Activated CD8-positive, alpha-beta memory T cell treated with anti-CD3 and anti-CD28 coated beads, Interleukin-2, amount 50 U/mL, for 24 hours (primary cell): ENCODE data around the gene AOC1.
"Not testable (repeated sequence)": the region's sequence is repeated elsewhere in the genome, so short reads cannot be mapped to it uniquely, and the experiment has no call there.

ENCODE experiments used
- DNase-seq: peaks from one replicate; pipeline ENCODE4 v3.0.0-alpha.2; 2020; ENCODE audit errors: extremely low read depth

AOC1 gene

DNA sequence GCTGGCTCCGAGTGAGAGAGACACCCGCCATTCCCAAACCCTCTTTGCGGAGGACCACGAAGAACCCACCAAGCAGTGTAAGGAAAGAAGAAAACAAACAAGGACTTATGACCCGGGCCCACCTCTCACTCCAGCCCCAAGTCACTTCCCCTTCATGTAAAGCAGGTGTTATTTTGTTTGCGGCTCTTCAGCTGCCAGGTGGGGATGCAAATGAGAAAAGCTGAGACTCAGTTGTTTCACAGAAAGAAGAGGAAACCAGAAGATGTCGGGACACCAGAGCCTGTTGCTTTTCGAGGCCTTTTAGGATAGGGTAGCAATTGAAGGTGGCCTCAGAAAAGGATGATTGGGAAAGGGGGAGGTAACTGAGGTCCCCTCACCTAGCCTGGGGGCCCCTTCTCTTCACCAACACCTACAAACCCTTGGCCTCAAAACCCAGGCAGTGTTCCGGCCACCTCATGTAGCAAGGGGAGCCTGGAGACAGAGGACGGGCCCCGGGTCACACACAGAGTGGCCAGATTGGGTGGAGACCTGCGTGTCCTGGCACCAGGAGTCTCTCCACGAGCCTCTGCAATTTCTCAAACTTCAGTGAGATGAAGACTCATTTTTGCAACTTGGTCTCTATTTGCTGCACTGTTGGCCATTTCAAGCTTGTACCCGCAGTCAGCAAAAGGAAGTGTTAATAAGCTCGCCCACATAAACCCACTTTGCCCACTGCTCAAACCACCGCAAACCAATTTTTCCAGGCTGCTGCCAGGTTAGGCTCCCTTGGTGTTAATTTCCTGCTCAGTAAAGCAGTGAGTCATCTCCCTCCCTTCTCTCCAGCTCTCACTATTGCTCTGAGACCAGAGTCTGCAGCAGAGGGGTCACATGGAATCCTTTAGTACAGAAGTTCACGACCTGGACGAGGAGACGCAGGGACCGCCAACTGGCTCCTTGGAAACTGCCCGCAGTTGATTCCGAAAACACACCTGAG lies 45.5 kb downstream of the AOC1 start:
- no peak for DNase-seq

DNA sequence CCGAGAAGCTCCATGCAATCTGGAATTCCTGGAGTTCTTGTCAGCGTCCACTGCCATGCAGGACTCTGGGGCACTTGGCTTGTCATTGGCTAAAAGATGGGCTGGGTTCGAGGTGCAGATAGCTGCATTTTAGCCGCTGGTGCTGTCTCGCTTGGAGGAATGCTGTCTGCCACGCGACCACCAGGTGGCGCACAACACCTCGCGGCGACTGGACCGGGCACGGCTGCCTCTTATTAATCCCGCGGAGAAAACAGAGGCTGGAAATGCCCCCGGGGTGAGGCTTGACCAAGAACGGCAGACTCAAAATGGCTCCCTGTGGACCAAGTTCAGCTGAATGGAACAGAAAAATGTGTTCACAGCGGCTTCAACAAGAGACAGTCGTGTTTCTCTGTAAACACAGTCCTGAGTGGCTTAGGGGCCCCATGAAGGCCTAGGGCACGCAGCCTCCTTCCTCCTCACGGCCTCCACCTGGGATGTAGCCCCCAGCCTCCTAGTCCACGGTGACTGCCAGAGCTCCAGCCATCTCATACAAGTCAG lies 46.2 kb downstream of the AOC1 start:
- DNase-seq = peak; percentile 52

- no peak for DNase-seq
These were observed 48.4 kb downstream of the AOC1 start for GRCh38 chr7:150900675-150901074.

- no peak for DNase-seq
These were observed 49.1 kb downstream of the AOC1 start for GRCh38 chr7:150901160-150902035.

GRCh38 chr7:150902078-150903033 lies 50.0 kb downstream of the AOC1 start:
- no peak for DNase-seq

DNA sequence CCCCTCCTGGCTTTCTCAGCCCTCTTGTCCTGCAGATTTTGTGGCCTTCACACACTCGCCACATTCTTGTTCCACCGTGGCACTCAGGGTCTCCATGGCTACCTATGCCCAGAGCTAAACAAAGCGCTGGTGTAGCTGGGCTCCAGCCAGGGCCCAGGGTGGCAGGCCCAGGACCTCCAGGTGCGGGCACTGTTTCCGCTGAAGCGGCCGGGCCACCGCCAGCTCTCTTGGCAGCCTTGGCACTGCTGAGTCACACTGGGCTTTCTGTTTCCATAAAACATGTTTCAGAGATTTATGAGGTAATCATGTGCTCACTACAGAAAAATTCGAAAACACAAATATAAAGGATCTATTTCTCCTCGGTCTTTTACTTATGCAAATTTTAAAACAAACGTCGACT lies 51.3 kb downstream of the AOC1 start:
- DNase-seq = no peak

DNA sequence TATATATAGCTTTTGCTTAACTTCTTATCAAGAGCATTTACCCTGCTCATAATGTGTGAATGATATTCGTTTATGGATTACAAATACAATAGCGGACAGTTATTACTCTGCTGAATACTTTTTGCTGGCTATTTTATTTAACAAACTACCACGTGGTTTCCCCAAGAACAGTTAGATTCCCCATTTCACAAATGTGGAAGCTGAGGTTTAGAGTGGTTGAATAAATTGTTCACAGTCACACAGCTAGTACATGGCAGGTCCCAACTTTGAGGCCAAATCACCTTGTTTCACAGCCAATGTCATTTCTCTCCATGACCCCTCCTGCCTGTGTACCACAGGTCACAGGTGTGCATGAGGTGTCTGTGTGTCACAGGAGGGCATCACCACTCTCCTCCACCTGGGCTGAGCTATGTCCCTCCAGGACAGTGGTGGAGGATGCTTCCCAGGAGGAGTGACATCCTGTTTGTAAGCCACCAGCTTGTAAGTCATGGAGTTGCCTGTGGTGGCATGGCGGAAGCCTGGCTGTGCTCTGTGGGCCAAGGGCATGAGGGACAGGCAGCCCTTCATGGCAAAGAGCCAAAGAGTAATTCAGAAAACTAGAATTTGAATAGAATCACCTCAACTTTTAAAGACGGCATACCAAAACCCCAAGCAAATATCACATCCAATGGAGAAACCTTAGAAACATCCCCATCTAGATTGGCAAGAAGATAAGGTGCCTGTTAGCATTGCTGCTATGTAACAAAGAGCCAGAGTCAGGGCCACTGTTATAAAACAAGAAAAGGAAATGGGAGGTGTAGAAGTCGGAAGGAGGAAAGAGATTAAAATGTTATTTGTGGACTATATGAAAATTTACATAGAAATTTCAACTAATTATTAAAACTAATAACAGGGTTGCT lies 51.9 kb downstream of the AOC1 start:
- no peak for DNase-seq

GRCh38 chr7:150908173-150908572 lies 55.9 kb downstream of the AOC1 start:
- DNase-seq = no peak

- DNase-seq = no peak
These were observed 57.1 kb downstream of the AOC1 start for GRCh38 chr7:150909200-150909995.

GRCh38 chr7:150910305-150910995 lies 58.1 kb downstream of the AOC1 start:
- not testable (repeated sequence) for DNase-seq

- DNase-seq = no peak
These were observed 58.7 kb downstream of the AOC1 start for GRCh38 chr7:150910996-150911422.
